ENCODE measurements around the gene TLK2.

- TF ChIP-seq TAF1 (IDR thresholded peaks at IDR 0.05; ENCODE audit: borderline replicate concordance, insufficient read depth, low read length) (no peak), POLR2AphosphoS5 (IDR thresholded peaks at IDR 0.05; ENCODE audit: low read depth, low read length) (no peak), REST (IDR thresholded peaks at IDR 0.05; ENCODE audit: insufficient read depth in 1 of 2, low read depth in 2 of 2, low read length in 2 of 2) (no peak)
Measured at GRCh38 chr17:62649570-62649969, 170.9 kb downstream of the TLK2 start.

Data from PFSK-1 (cell line).